ENCODE measurements around the gene SLC20A1. TPM values are rescaled to one million over a fixed set of nuclear protein-coding genes. Genes with fewer than 3 reads are reported as not detected.

The SLC20A1 gene
- total RNA-seq, 2 donors from 2014 or later: 10.7 to 34.1 TPM

GRCh38 chr2:112669667-112670066 lies 23.9 kb downstream of the SLC20A1 start:
- no peaks in the 10 kb centered on the region for H3K9me3 ChIP-seq
- no peaks in the 10 kb centered on the region for H3K4me1 ChIP-seq (replicated peaks)
- H3K27ac ChIP-seq: no peak overlapping the region
- TF ChIP-seq, protein P1, sequence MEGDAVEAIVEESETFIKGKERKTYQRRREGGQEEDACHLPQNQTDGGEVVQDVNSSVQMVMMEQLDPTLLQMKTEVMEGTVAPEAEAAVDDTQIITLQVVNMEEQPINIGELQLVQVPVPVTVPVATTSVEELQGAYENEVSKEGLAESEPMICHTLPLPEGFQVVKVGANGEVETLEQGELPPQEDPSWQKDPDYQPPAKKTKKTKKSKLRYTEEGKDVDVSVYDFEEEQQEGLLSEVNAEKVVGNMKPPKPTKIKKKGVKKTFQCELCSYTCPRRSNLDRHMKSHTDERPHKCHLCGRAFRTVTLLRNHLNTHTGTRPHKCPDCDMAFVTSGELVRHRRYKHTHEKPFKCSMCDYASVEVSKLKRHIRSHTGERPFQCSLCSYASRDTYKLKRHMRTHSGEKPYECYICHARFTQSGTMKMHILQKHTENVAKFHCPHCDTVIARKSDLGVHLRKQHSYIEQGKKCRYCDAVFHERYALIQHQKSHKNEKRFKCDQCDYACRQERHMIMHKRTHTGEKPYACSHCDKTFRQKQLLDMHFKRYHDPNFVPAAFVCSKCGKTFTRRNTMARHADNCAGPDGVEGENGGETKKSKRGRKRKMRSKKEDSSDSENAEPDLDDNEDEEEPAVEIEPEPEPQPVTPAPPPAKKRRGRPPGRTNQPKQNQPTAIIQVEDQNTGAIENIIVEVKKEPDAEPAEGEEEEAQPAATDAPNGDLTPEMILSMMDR (IDR thresholded peaks at IDR 0.05): no peak
- TF ChIP-seq POLR2A (IDR thresholded peaks at IDR 0.05) (no peak), POLR2AphosphoS5 (IDR thresholded peaks at IDR 0.05) (no peak)
- no peaks in the 10 kb centered on the region for H3K27me3 ChIP-seq (replicated peaks; ENCODE audit: insufficient read depth)
- H3K4me3 ChIP-seq: no peak overlapping the region
- DNase-seq (ENCODE audit: low spot score): no peak
- no peaks in the 10 kb centered on the region for H3K36me3 ChIP-seq
- WGBS: 95% methylated on average over 4 of the region's 4 CpGs
- intact Hi-C loops (cut with DNase I): no loop called here

DNA sequence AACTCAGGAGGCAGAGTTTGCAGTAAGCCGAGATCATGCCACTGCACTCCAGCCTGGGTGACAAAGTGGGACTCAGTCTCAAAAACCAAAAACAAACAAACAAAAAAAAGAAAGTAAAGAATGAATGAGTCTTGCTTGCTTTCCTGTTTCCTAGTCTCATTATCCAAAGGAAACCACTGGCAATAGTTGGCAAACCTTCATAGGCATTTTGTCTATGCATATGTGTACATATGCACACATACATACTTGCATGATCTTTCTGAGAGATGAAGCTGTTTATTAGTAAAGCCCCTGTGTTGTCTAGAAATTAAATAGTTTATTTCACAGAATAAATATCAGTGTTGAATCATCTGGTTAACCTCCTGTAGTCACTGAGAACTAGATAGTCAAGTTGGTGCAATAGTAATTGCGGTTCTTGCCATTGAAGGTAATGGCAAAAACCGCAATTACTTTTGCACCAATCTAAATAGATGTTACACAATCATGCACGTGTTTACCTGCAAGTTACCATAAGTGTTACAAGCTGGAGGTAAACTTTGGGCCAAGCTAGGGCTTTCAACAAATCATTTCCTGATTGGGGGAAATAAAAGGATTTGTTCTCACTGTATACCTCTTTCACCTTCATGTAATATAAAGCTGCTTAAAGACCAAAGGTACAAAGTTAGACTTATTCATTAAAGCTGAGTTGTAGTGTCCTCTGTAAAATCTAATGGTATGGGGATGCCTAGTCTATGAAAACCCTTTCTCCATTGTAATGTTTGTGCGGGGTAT lies 24.7 kb downstream of the SLC20A1 start:
- intact Hi-C loops (cut with DNase I): no loop called here
- WGBS: 80% methylated on average over 5 of the region's 5 CpGs
- TF ChIP-seq, protein P1 (IDR thresholded peaks at IDR 0.05): no peak
- TF ChIP-seq POLR2A (IDR thresholded peaks at IDR 0.05) (no peak), POLR2AphosphoS5 (IDR thresholded peaks at IDR 0.05) (no peak)

DNA sequence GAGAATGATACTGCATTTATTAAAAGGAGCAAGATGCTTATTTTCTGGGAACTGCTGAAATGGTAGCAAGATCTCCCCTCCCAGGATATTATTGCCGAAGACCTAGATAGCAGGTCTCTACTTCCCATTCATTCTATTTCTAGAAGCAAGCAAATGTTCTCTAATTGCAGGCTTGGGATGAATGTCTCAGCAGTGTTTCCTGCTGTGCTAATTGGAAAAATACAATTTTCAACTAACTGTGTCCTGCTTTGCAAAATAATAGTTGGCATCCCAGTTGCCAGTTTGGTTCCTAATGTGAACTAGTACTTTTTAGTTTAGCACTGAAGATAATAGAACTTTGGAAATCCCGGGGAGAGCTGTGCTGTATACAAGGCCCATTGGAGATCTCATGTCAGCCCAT lies 26.1 kb downstream of the SLC20A1 start:
- Histone ChIP-seq H3K27me3 (replicated peaks; ENCODE audit: insufficient read depth) (no peaks in the 10 kb centered on the region), H3K4me1 (replicated peaks) (no peaks in the 10 kb centered on the region), H3K36me3 (no peaks in the 10 kb centered on the region), H3K27ac (no peak overlapping the region), H3K4me3 (no peak overlapping the region), H3K9me3 (no peaks in the 10 kb centered on the region)
- 88% methylated on average over 2 of the region's 2 CpGs for WGBS
- TF ChIP-seq, protein P1 (IDR thresholded peaks at IDR 0.05): no peak
- TF ChIP-seq POLR2AphosphoS5 (IDR thresholded peaks at IDR 0.05): no peak
- TF ChIP-seq POLR2A (IDR thresholded peaks at IDR 0.05): no peak
- no peak for DNase-seq (ENCODE audit: low spot score)
- intact Hi-C loops (cut with DNase I): no loop called here

More for the DNA sequence above, 24.7 kb downstream of the SLC20A1 start:
- no peak overlapping the region for H3K4me3 ChIP-seq
- H3K27me3 ChIP-seq (replicated peaks; ENCODE audit: insufficient read depth): no peaks in the 10 kb centered on the region
- no peaks in the 10 kb centered on the region for H3K9me3 ChIP-seq
- no peaks in the 10 kb centered on the region for H3K36me3 ChIP-seq
- H3K4me1 ChIP-seq (replicated peaks): no peaks in the 10 kb centered on the region
- no peak overlapping the region for H3K27ac ChIP-seq
- no peak for DNase-seq (ENCODE audit: low spot score)

DNA sequence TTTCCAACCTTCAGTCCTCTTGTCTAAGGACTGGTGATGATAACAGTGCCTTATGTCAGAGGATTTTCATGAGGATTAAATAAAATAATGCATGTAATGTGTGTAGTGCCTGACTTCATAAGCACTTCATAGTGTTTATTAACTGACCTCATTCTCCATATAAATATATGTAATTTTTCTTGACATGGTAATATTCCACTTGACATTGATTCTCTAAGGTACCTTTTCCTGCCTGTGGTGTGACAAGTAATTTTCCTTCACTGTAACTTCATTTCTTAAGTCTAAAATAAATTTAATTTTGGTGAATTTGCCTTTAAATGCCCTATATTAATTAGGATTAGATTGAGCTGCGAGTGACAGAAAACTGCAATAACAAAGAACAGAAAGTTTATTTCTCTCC lies 27.3 kb downstream of the SLC20A1 start:
- no peaks in the 10 kb centered on the region for H3K4me1 ChIP-seq (replicated peaks)
- H3K27ac ChIP-seq: no peak overlapping the region
- 94% methylated on average over 1 of the region's 1 CpG for WGBS
- no peaks in the 10 kb centered on the region for H3K27me3 ChIP-seq (replicated peaks; ENCODE audit: insufficient read depth)
- TF ChIP-seq POLR2AphosphoS5 (IDR thresholded peaks at IDR 0.05): no peak
- TF ChIP-seq, protein P1 (IDR thresholded peaks at IDR 0.05): no peak
- TF ChIP-seq POLR2A (IDR thresholded peaks at IDR 0.05): no peak
- intact Hi-C loops (cut with DNase I): no loop called here
- H3K9me3 ChIP-seq: no peaks in the 10 kb centered on the region
- no peaks in the 10 kb centered on the region for H3K36me3 ChIP-seq
- DNase-seq (ENCODE audit: low spot score): no peak
- H3K4me3 ChIP-seq: no peak overlapping the region

- 73% methylated on average over 12 of the region's 12 CpGs for WGBS
- DNase-seq (ENCODE audit: low spot score): peak; percentile 32
- Histone ChIP-seq H3K27me3 (replicated peaks; ENCODE audit: insufficient read depth) (no peaks in the 10 kb centered on the region), H3K27ac (no peak overlapping the region), H3K36me3 (no peaks in the 10 kb centered on the region), H3K4me1 (replicated peaks) (no peaks in the 10 kb centered on the region), H3K9me3 (no peaks in the 10 kb centered on the region), H3K4me3 (no peak overlapping the region)
- intact Hi-C loops (cut with DNase I): no loop called here
- TF ChIP-seq POLR2A (IDR thresholded peaks at IDR 0.05) (no peak), POLR2AphosphoS5 (IDR thresholded peaks at IDR 0.05) (no peak)
- TF ChIP-seq, protein P1 (IDR thresholded peaks at IDR 0.05): no peak
Measured at GRCh38 chr2:112674229-112674628, 28.5 kb downstream of the SLC20A1 start.

All from prostate gland (tissue), 2 donors.